Cardiac fibroblast (primary cell): ENCODE measurements around the gene MRPL51.

Source experiments
- DNase-seq, 2 donors: peaks; one replicate each; pipeline versions ENCODE4 v3.0.0 to v3.0.0-alpha.2; 2010; ENCODE audit warnings: low read depth in 2 of 2
- H3K4me3 ChIP-seq, 2 donors: replicated peaks in 1 of 2; 1 replicate in 1 of 2; 2 replicates in 1 of 2; pipeline ENCODE4 v1.5.1; 2011; ENCODE audit warnings: low read depth in 2 of 2, low read length in 2 of 2, mild to moderate bottlenecking in 2 of 2, moderate library complexity in 1 of 2
- CTCF ChIP-seq: IDR thresholded peaks from one replicate; pipeline ENCODE4 v1.5.1; 2011; ENCODE audit warnings: low read depth, mild to moderate bottlenecking, low read length, inconsistent platforms

Gene MRPL51

GRCh38 chr12:6442836-6443235 lies 50.2 kb downstream of the MRPL51 start:
- DNase-seq: no peak
- TF ChIP-seq CTCF: no peak
- no peak overlapping the region for H3K4me3 ChIP-seq
